ENCODE results near the gene POU2F3.
"Not testable (repeated sequence)": the region's sequence is repeated elsewhere in the genome, so short reads cannot be mapped to it uniquely, and the experiment has no call there.

DNA sequence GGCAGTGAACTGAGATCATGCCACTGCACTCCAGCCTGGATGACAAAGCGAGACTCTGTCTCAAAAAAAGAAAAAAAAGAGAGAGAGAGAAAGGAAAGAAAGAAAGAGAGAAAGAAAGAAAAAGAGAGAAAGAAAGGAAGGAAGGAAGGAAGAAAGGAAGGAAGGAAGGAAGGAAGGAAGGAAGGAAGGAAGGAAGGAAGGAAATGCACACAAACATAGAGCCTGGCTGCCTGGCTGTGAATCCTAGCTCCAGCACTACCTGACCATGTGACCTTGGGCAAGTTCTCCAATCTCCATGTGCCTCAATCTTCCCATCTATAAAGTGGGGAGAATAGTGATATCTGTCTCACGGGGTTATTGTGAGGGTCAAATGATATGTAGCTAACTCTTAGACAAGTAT, 34.0 kb downstream of the POU2F3 start:
- TF ChIP-seq, protein P1, sequence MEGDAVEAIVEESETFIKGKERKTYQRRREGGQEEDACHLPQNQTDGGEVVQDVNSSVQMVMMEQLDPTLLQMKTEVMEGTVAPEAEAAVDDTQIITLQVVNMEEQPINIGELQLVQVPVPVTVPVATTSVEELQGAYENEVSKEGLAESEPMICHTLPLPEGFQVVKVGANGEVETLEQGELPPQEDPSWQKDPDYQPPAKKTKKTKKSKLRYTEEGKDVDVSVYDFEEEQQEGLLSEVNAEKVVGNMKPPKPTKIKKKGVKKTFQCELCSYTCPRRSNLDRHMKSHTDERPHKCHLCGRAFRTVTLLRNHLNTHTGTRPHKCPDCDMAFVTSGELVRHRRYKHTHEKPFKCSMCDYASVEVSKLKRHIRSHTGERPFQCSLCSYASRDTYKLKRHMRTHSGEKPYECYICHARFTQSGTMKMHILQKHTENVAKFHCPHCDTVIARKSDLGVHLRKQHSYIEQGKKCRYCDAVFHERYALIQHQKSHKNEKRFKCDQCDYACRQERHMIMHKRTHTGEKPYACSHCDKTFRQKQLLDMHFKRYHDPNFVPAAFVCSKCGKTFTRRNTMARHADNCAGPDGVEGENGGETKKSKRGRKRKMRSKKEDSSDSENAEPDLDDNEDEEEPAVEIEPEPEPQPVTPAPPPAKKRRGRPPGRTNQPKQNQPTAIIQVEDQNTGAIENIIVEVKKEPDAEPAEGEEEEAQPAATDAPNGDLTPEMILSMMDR (IDR thresholded peaks at IDR 0.05; ENCODE audit: low read length): not testable (repeated sequence)
- not testable (repeated sequence) for TF ChIP-seq EZH2 (optimal IDR thresholded peaks at IDR 0.05; ENCODE audit: low read depth, low read length)
